HepG2 (cell line): Measurements from ENCODE around the gene FAM228A. TPM values are rescaled to one million over a fixed set of nuclear protein-coding genes. Genes with fewer than 3 reads are reported as not detected.

Source experiments
- ARID2 ChIP-seq: sonication (generic); formaldehyde crosslinking; IDR thresholded peaks from 2 replicates; pipeline ENCODE4 v1.8.1; 2022; ENCODE audit warnings: mild to moderate bottlenecking, missing genetic modification reagents, borderline replicate concordance
- CHD4 ChIP-seq: fragments of 200-600 bp; sonication (generic); IDR thresholded peaks from 2 replicates; pipeline ENCODE4 v1.7.0; 2017; ENCODE audit warnings: mild to moderate bottlenecking, low read length, borderline replicate concordance
- FOXP1 ChIP-seq, 2 experiments: fragments of 450-650 bp in 1 of 2; IDR thresholded peaks; 2 replicates each; pipeline ENCODE4 v1.6.1; 2017 to 2018; ENCODE audit warnings: antibody characterized with exemption in 1 of 2
- GATAD1 ChIP-seq: IDR thresholded peaks from 2 replicates; pipeline ENCODE4 v1.6.1; 2016; ENCODE audit warnings: missing genetic modification reagents, missing compliant biosample characterization
- KLF12 ChIP-seq: sonication (generic); formaldehyde crosslinking; IDR thresholded peaks from 2 replicates; pipeline ENCODE4 v1.4.0; 2020; ENCODE audit warnings: missing genetic modification reagents, borderline replicate concordance
- MTA3 ChIP-seq: sonication (generic); formaldehyde crosslinking; IDR thresholded peaks from 2 replicates; pipeline ENCODE4 v1.4.0; 2020; ENCODE audit warnings: missing genetic modification reagents
- RBAK ChIP-seq: sonication (generic); formaldehyde crosslinking; IDR thresholded peaks from 2 replicates; pipeline ENCODE4 v1.5.1; 2020; ENCODE audit warnings: mild to moderate bottlenecking, missing genetic modification reagents
- RFXAP ChIP-seq: sonication (generic); formaldehyde crosslinking; IDR thresholded peaks from 2 replicates; pipeline ENCODE4 v1.4.0; 2020; ENCODE audit warnings: missing genetic modification reagents, borderline replicate concordance
- YEATS4 ChIP-seq: sonication (generic); formaldehyde crosslinking; IDR thresholded peaks from 2 replicates; pipeline ENCODE4 v1.4.0; 2020; ENCODE audit warnings: missing genetic modification reagents, borderline replicate concordance
- ZFP36 ChIP-seq: fragments of 150-350 bp; IDR thresholded peaks from 2 replicates; pipeline ENCODE4 v1.6.1; 2018; ENCODE audit warnings: borderline replicate concordance, low read length, low read depth; ENCODE audit not compliant: partially characterized antibody
- ZKSCAN5 ChIP-seq: sonication (generic); formaldehyde crosslinking; IDR thresholded peaks from 2 replicates; pipeline ENCODE4 v1.5.1; 2020; ENCODE audit warnings: mild to moderate bottlenecking, missing genetic modification reagents
- ZNF354B ChIP-seq: sonication (generic); formaldehyde crosslinking; IDR thresholded peaks from 2 replicates; pipeline ENCODE4 v1.8.0; 2022; ENCODE audit warnings: mild to moderate bottlenecking, missing genetic modification reagents
- ZNF383 ChIP-seq: sonication (generic); formaldehyde crosslinking; IDR thresholded peaks from 2 replicates; pipeline ENCODE4 v1.4.0; 2020; ENCODE audit warnings: missing genetic modification reagents, mild to moderate bottlenecking, borderline replicate concordance
- ZNF501 ChIP-seq: sonication (generic); formaldehyde crosslinking; IDR thresholded peaks from 2 replicates; pipeline ENCODE4 v1.5.1; 2020; ENCODE audit warnings: mild to moderate bottlenecking, moderate library complexity, missing genetic modification reagents
- ZNF549 ChIP-seq: sonication (generic); formaldehyde crosslinking; IDR thresholded peaks from 2 replicates; pipeline ENCODE4 v1.5.0; 2020; ENCODE audit warnings: missing genetic modification reagents
- ZNF563 ChIP-seq: sonication (generic); formaldehyde crosslinking; IDR thresholded peaks from 2 replicates; pipeline ENCODE4 v1.8.0; 2022; ENCODE audit warnings: mild to moderate bottlenecking, moderate library complexity, missing genetic modification reagents
- ZNF724P ChIP-seq: sonication (generic); formaldehyde crosslinking; IDR thresholded peaks from 2 replicates; pipeline ENCODE4 v1.8.0; 2022; ENCODE audit warnings: missing genetic modification reagents, borderline replicate concordance
- polyA plus RNA-seq, 8 experiments: library from polyadenylated mRNA; depleted of rRNA in 3 of 8; stranded (reverse) in 7 of 8; unstranded in 1 of 8; fragments of >200 nt; fragmentation: Illumina TruSeq in 4 of 8; extraction: Trizol in 4 of 8; gene quantifications; 2 replicates each; pipeline versions ENCODE4 v1.2.1 to v1.2.3, GENCODE V29; 2011 to 2016; ENCODE audit warnings: low read depth in 4 of 8, missing spikeins in 1 of 8, mixed read lengths in 1 of 8; ENCODE audit not compliant: insufficient read depth in 1 of 8
- total RNA-seq, 5 experiments: library from RNA; depleted of rRNA; stranded (reverse); fragments of >200 nt; fragmentation: Illumina TruSeq; extraction: Trizol; gene quantifications; 2 replicates each; pipeline ENCODE4 v1.2.3, GENCODE V29; 2016; ENCODE audit warnings: low read depth in 1 of 5
- TF ChIP-seq, protein P1 (sequence below): sonication (generic); formaldehyde crosslinking; IDR thresholded peaks from 2 replicates; pipeline ENCODE4 v1.4.0; 2020; ENCODE audit warnings: missing genetic modification reagents, borderline replicate concordance
- TF ChIP-seq, protein P2 (sequence below): sonication (generic); formaldehyde crosslinking; IDR thresholded peaks from 2 replicates; pipeline ENCODE4 v1.5.0; 2020; ENCODE audit warnings: mild to moderate bottlenecking, low read depth, missing genetic modification reagents, borderline replicate concordance
- TF ChIP-seq, protein P3 (sequence below): sonication (generic); formaldehyde crosslinking; IDR thresholded peaks from 2 replicates; pipeline ENCODE4 v1.8.1; 2023; ENCODE audit warnings: mild to moderate bottlenecking, missing genetic modification reagents
- TF ChIP-seq, protein P4 (sequence below): sonication (generic); formaldehyde crosslinking; IDR thresholded peaks from 2 replicates; pipeline ENCODE4 v1.8.0; 2022; ENCODE audit warnings: low read depth, missing genetic modification reagents
- TF ChIP-seq, protein P5 (sequence below): sonication (generic); formaldehyde crosslinking; IDR thresholded peaks from 2 replicates; pipeline ENCODE4 v1.4.0; 2020; ENCODE audit warnings: missing genetic modification reagents, low read depth, mild to moderate bottlenecking, borderline replicate concordance

The FAM228A gene
- total and polyA plus RNA-seq, 2 of the 13 experiments (the other 11 are each of a cell fraction or from before 2014, with no cell fraction given): not detected

DNA sequence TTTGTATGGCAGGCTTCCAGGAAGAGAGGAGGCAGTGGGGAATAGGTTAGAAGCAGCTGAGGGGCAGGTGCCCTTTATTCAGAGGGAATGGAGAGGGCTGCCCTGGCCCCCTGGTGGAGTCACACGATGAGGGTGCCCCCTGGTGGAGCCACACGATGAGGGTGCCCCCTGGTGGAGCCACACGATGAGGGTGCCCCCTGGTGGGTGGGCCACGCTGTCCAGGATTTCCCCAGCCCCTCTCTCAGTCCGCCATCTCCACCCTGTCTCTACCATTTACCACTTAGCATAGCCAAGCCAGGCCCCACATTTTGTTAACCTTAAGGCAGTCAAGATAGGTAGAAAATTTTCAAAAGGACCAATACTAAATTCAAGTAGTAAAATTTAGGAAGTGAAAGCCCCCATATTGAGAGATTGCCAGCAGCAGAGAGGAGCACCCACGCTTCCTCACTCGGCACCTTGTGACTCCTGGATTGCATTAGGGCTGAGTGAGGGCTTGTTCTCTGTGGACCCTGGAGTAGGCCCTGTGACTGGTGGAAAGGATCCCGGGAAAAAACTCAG is 10.4 kb upstream of the FAM228A start (continued):
- TF ChIP-seq, protein P1, sequence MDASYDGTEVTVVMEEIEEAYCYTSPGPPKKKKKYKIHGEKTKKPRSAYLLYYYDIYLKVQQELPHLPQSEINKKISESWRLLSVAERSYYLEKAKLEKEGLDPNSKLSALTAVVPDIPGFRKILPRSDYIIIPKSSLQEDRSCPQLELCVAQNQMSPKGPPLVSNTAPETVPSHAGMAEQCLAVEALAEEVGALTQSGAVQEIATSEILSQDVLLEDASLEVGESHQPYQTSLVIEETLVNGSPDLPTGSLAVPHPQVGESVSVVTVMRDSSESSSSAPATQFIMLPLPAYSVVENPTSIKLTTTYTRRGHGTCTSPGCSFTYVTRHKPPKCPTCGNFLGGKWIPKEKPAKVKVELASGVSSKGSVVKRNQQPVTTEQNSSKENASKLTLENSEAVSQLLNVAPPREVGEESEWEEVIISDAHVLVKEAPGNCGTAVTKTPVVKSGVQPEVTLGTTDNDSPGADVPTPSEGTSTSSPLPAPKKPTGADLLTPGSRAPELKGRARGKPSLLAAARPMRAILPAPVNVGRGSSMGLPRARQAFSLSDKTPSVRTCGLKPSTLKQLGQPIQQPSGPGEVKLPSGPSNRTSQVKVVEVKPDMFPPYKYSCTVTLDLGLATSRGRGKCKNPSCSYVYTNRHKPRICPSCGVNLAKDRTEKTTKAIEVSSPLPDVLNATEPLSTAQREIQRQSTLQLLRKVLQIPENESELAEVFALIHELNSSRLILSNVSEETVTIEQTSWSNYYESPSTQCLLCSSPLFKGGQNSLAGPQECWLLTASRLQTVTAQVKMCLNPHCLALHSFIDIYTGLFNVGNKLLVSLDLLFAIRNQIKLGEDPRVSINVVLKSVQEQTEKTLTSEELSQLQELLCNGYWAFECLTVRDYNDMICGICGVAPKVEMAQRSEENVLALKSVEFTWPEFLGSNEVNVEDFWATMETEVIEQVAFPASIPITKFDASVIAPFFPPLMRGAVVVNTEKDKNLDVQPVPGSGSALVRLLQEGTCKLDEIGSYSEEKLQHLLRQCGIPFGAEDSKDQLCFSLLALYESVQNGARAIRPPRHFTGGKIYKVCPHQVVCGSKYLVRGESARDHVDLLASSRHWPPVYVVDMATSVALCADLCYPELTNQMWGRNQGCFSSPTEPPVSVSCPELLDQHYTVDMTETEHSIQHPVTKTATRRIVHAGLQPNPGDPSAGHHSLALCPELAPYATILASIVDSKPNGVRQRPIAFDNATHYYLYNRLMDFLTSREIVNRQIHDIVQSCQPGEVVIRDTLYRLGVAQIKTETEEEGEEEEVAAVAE: no peak
- TF ChIP-seq ZNF383 (CRISPR knock-in tag): no peak
- TF ChIP-seq ZFP36: peak; percentile 25
- no peak for TF ChIP-seq FOXP1 (IDR thresholded peaks at IDR 0.05)
- TF ChIP-seq FOXP1 (CRISPR knock-in tag; IDR thresholded peaks at IDR 0.05): no peak
- TF ChIP-seq CHD4: no peak
- TF ChIP-seq, protein P2, sequence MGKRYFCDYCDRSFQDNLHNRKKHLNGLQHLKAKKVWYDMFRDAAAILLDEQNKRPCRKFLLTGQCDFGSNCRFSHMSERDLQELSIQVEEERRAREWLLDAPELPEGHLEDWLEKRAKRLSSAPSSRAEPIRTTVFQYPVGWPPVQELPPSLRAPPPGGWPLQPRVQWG: no peak
- no peak for TF ChIP-seq ZNF563
- no peak for TF ChIP-seq ZKSCAN5
- TF ChIP-seq, protein P3, sequence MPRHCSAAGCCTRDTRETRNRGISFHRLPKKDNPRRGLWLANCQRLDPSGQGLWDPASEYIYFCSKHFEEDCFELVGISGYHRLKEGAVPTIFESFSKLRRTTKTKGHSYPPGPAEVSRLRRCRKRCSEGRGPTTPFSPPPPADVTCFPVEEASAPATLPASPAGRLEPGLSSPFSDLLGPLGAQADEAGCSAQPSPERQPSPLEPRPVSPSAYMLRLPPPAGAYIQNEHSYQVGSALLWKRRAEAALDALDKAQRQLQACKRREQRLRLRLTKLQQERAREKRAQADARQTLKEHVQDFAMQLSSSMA (CRISPR knock-in tag): no peak
- no peak for TF ChIP-seq RBAK (CRISPR knock-in tag)
- no peak for TF ChIP-seq MTA3
- peak; percentile 19; the same call in 1 of the 2 replicates for TF ChIP-seq ZNF501 (CRISPR knock-in tag)
- TF ChIP-seq, protein P4, sequence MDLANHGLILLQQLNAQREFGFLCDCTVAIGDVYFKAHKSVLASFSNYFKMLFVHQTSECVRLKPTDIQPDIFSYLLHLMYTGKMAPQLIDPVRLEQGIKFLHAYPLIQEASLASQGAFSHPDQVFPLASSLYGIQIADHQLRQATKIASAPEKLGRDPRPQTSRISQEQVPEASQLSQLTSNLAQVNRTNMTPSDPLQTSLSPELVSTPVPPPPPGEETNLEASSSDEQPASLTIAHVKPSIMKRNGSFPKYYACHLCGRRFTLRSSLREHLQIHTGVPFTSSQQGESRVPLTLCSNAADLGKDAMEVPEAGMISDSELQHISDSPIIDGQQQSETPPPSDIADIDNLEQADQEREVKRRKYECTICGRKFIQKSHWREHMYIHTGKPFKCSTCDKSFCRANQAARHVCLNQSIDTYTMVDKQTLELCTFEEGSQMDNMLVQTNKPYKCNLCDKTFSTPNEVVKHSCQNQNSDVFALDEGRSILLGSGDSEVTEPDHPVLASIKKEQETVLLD (CRISPR knock-in tag): no peak
- no peak for TF ChIP-seq YEATS4 (CRISPR knock-in tag)
- no peak for TF ChIP-seq RFXAP (CRISPR knock-in tag)
- TF ChIP-seq, protein P5, sequence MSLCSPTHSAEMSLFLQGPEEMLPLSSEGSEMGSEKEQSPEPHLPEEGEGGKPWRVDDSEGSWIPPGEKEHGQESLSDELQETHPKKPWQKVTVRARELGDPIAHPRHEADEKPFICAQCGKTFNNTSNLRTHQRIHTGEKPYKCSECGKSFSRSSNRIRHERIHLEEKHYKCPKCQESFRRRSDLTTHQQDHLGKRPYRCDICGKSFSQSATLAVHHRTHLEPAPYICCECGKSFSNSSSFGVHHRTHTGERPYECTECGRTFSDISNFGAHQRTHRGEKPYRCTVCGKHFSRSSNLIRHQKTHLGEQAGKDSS (CRISPR knock-in tag): no peak; the same call in 1 of the 2 replicates
- TF ChIP-seq ZNF724P (CRISPR knock-in tag): no peak
- no peak for TF ChIP-seq ARID2 (CRISPR knock-in tag)
- TF ChIP-seq ZNF549 (CRISPR knock-in tag): no peak
- no peak for TF ChIP-seq KLF12
- TF ChIP-seq GATAD1 (CRISPR knock-in tag): peak; percentile 63
- no peak for TF ChIP-seq ZNF354B (CRISPR knock-in tag)
